Measurements from ENCODE around the gene G2E3. TPM values are rescaled to one million over a fixed set of nuclear protein-coding genes. Genes with fewer than 3 reads are reported as not detected.
"Not testable (repeated sequence)": the region's sequence is repeated elsewhere in the genome, so short reads cannot be mapped to it uniquely, and the experiment has no call there.

G2E3 gene
- total and polyA plus RNA-seq, 9 donors, result 5.5 to 20.4 (median 15.7) TPM

DNA sequence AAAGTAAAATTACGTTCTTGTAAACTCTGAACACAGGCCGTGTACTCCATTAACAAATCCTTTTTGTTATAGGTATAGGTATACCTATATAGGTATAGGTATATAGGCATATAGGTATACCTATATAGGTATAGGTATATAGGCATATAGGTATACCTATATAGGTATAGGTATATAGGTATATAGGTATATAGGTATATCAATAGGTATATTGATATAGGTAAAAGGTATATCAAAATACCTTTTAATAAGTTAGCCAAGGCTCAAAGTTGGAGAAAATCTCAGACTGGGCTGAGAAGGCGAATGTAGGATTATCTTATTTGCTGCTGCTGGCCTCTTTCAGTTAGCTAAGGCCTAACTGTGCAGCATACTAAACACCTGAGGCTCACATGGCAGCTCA lies 66.6 kb downstream of the G2E3 start:
- no peaks in the 10 kb centered on the region for H3K9me3 ChIP-seq
- intact Hi-C loops (cut with DNase I), result no loop called here
- no peak for DNase-seq
- H3K4me1 ChIP-seq (ENCODE audit: insufficient read depth), result peaks cover 3% of the 10 kb centered on the region
- H3K36me3 ChIP-seq, result no peaks in the 10 kb centered on the region
- TF ChIP-seq EP300 (IDR thresholded peaks at IDR 0.05) (no peak), POLR2A (IDR thresholded peaks at IDR 0.05) (no peak)
- TF ChIP-seq, protein P1, sequence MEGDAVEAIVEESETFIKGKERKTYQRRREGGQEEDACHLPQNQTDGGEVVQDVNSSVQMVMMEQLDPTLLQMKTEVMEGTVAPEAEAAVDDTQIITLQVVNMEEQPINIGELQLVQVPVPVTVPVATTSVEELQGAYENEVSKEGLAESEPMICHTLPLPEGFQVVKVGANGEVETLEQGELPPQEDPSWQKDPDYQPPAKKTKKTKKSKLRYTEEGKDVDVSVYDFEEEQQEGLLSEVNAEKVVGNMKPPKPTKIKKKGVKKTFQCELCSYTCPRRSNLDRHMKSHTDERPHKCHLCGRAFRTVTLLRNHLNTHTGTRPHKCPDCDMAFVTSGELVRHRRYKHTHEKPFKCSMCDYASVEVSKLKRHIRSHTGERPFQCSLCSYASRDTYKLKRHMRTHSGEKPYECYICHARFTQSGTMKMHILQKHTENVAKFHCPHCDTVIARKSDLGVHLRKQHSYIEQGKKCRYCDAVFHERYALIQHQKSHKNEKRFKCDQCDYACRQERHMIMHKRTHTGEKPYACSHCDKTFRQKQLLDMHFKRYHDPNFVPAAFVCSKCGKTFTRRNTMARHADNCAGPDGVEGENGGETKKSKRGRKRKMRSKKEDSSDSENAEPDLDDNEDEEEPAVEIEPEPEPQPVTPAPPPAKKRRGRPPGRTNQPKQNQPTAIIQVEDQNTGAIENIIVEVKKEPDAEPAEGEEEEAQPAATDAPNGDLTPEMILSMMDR (IDR thresholded peaks at IDR 0.05), result no peak
- H3K4me3 ChIP-seq, result no peak overlapping the region
- H3K27me3 ChIP-seq, result no peaks in the 10 kb centered on the region
- 91 to 95% (median 95%) methylated on average over 3 of the region's 3 CpGs for whole genome bisulfite sequencing, 3 donors
- H3K27ac ChIP-seq, result no peak overlapping the region

DNA sequence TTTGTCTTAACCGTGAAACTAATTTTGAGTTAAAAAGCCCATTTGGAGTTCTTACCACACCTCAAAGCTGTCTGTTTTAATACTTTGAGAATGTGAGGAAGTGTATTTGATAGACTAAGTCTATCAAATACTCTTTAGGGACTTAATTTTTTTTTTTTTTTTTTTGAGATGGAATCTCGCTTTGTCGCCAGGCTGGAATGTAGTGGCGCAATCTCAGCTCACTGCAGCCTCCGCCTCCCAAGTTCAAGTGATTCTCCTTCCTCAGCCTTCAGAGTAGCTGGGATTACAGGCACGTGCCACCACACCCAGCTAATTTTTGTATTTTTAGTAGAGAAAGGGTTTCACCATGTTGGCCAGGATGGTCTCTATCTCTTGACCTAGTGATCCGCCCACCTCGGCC lies 70.5 kb downstream of the G2E3 start:
- H3K9me3 ChIP-seq; H3K27ac ChIP-seq; H3K36me3 ChIP-seq; H3K4me1 ChIP-seq (ENCODE audit: insufficient read depth); DNase-seq; intact Hi-C loops (cut with DNase I); H3K4me3 ChIP-seq; H3K27me3 ChIP-seq: not testable (repeated sequence)
- WGBS, 3 donors, result 94 to 97% (median 95%) methylated on average over 8 of the region's 8 CpGs

DNA sequence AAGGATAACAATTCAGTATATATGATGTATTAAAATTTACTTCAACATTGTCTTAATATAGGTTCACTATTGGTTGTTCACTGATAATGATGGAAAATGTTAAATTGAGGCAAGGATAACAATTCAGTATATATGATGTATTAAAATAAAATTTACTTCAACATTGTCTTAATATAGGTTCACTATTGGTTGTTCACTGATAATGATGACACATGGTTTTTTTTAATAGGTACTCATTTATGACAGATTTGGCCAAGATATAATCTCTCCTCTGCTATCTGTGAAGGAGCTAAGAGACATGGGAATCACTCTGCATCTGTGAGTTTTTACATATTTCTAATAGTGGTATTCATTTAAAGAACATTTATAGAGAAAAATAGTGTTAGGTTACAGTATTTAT lies 71.3 kb downstream of the G2E3 start:
- Histone ChIP-seq H3K36me3 (no peaks in the 10 kb centered on the region), H3K27me3 (no peaks in the 10 kb centered on the region), H3K4me3 (no peak overlapping the region), H3K27ac (no peak overlapping the region), H3K4me1 (ENCODE audit: insufficient read depth) (peaks cover 2% of the 10 kb centered on the region), H3K9me3 (no peaks in the 10 kb centered on the region)
- no peak for DNase-seq
- TF ChIP-seq, protein P1 (IDR thresholded peaks at IDR 0.05), result no peak
- no peak for TF ChIP-seq EP300 (IDR thresholded peaks at IDR 0.05)
- no peak for TF ChIP-seq POLR2A (IDR thresholded peaks at IDR 0.05)
- intact Hi-C loops (cut with DNase I), result no loop called here

DNA sequence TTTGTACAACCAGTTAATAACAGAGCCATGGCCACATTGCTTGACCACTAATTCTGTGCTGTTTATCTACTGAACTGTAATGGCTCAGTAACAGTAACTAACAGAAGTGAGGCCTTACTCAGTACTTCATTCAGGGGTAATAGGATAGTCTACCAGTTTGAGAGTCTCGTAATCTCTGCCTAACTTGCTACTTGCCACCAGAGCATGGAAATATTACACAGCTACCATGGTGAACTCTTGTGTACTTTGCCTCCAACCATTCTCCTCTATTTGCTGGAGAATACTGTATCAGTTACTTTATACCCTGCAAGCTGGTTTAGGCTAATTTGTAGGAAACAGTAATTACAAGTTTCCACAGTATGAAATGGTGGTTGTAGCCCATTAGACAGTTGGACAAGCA lies 73.8 kb downstream of the G2E3 start:
- no peaks in the 10 kb centered on the region for H3K36me3 ChIP-seq
- DNase-seq, result no peak
- H3K9me3 ChIP-seq, result no peaks in the 10 kb centered on the region
- no peaks in the 10 kb centered on the region for H3K27me3 ChIP-seq
- no peaks in the 10 kb centered on the region for H3K4me1 ChIP-seq (ENCODE audit: insufficient read depth)
- TF ChIP-seq EP300 (IDR thresholded peaks at IDR 0.05), result no peak
- TF ChIP-seq, protein P1 (IDR thresholded peaks at IDR 0.05), result no peak
- TF ChIP-seq POLR2A (IDR thresholded peaks at IDR 0.05), result no peak
- no peak overlapping the region for H3K4me3 ChIP-seq
- H3K27ac ChIP-seq, result no peak overlapping the region
- intact Hi-C loops (cut with DNase I), result no loop called here
- WGBS, 3 donors, result 92 to 100% (median 95%) methylated on average over 1 of the region's 1 CpG

DNA sequence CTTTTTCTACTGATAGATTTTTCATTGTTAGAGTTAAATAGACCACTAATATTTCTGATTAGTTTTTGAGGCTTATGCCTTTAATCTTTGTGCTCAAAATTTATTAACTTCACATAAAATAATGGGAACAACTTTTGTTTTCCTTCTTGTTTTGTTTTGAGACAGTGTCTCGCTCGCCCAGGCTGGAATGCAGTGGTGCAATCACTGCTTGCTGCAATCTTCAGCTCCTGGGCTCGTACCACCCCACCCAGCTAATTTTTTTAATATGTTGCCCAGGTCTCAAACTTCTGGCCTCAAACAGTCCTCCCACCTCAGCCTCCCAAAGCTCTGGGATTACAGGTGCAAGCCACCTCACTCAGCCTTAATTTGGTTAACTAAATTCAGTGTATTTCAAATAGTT lies 80.0 kb downstream of the G2E3 start:
- TF ChIP-seq, protein P1 (IDR thresholded peaks at IDR 0.05), result no peak
- TF ChIP-seq POLR2A (IDR thresholded peaks at IDR 0.05), result no peak
- TF ChIP-seq EP300 (IDR thresholded peaks at IDR 0.05), result no peak
- no peaks in the 10 kb centered on the region for H3K36me3 ChIP-seq
- intact Hi-C loops (cut with DNase I), result no loop called here
- H3K27me3 ChIP-seq, result no peaks in the 10 kb centered on the region
- no peaks in the 10 kb centered on the region for H3K9me3 ChIP-seq
- H3K4me3 ChIP-seq, result no peak overlapping the region
- no peaks in the 10 kb centered on the region for H3K4me1 ChIP-seq (ENCODE audit: insufficient read depth)
- no peak for DNase-seq
- 44 to 57% (median 50%) methylated on average over 3 of the region's 3 CpGs for WGBS, 3 donors
- no peak overlapping the region for H3K27ac ChIP-seq
